DOHH2 (cell line): ENCODE results near the gene UXS1.

ENCODE experiments used
- H3F3A ChIP-seq: fragments of 200-600 bp; sonication (generic), shearing (Covaris generic); 2 replicates; pipeline ENCODE4 v1.6.0; 2016; ENCODE audit warnings: antibody characterized with exemption, mild to moderate bottlenecking; ENCODE audit not compliant: control insufficient read depth, insufficient read depth
- H3K27ac ChIP-seq: fragments of 200-600 bp; sonication (generic); 2 replicates; pipeline ENCODE4 v1.5.1; 2014; ENCODE audit warnings: low read depth, mild to moderate bottlenecking, low read length, moderate library complexity
- H3K27me3 ChIP-seq: fragments of 200-600 bp; sonication (generic); 2 replicates; pipeline ENCODE4 v1.6.1; 2014; ENCODE audit warnings: mild to moderate bottlenecking, low read length, mixed read lengths; ENCODE audit not compliant: control insufficient read depth
- H3K36me3 ChIP-seq: fragments of 200-600 bp; sonication (generic); 2 replicates; pipeline ENCODE4 v1.6.1; 2014; ENCODE audit warnings: mild to moderate bottlenecking, low read length, moderate library complexity, mixed read lengths; ENCODE audit not compliant: control insufficient read depth
- H3K4me1 ChIP-seq: fragments of 200-600 bp; sonication (generic); 2 replicates; pipeline ENCODE4 v1.6.1; 2014; ENCODE audit warnings: mild to moderate bottlenecking, low read length, mixed read lengths; ENCODE audit not compliant: control insufficient read depth
- H3K4me2 ChIP-seq: fragments of 200-600 bp; sonication (generic); 2 replicates; pipeline ENCODE4 v1.6.0; 2014; ENCODE audit warnings: mild to moderate bottlenecking, low read length, moderate library complexity
- H3K4me3 ChIP-seq: fragments of 200-600 bp; sonication (generic); 2 replicates; pipeline ENCODE4 v1.5.1; 2014; ENCODE audit warnings: mild to moderate bottlenecking, low read length, mixed read lengths
- H3K79me2 ChIP-seq: fragments of 200-600 bp; sonication (generic); 2 replicates; pipeline ENCODE4 v1.6.1; 2014; ENCODE audit warnings: mild to moderate bottlenecking, low read length, mixed read lengths; ENCODE audit not compliant: control insufficient read depth
- H3K9me2 ChIP-seq: fragments of 200-600 bp; sonication (generic); replicated peaks from 2 replicates; pipeline ENCODE4 v1.6.1; 2014; ENCODE audit warnings: mild to moderate bottlenecking, low read length, mixed read lengths; ENCODE audit not compliant: control insufficient read depth
- H3K9me3 ChIP-seq: fragments of 200-600 bp; sonication (generic); 2 replicates; pipeline ENCODE4 v1.6.1; 2014; ENCODE audit warnings: antibody characterized with exemption, low read length, mixed read lengths; ENCODE audit not compliant: control insufficient read depth, insufficient read depth
- H4K20me1 ChIP-seq: fragments of 200-600 bp; sonication (generic); 2 replicates; pipeline ENCODE4 v1.6.0; 2014; ENCODE audit warnings: low read depth, mild to moderate bottlenecking, antibody characterized with exemption, low read length, moderate library complexity; ENCODE audit not compliant: control insufficient read depth, insufficient read depth
- EZH2phosphoT487 ChIP-seq: fragments of 200-600 bp; sonication (generic); IDR thresholded peaks from 2 replicates; pipeline ENCODE4 v1.6.1; 2017; ENCODE audit warnings: borderline replicate concordance, mild to moderate bottlenecking, antibody characterized with exemption, low read length, moderate library complexity, mixed read lengths
- TF ChIP-seq, protein P1 (sequence below): fragments of 200-600 bp; sonication (generic); IDR thresholded peaks from one replicate; pipeline ENCODE4 v1.5.1; 2014; ENCODE audit warnings: antibody characterized with exemption, mild to moderate bottlenecking, low read depth, low read length; ENCODE audit not compliant: poor library complexity, severe bottlenecking

Gene UXS1

DNA sequence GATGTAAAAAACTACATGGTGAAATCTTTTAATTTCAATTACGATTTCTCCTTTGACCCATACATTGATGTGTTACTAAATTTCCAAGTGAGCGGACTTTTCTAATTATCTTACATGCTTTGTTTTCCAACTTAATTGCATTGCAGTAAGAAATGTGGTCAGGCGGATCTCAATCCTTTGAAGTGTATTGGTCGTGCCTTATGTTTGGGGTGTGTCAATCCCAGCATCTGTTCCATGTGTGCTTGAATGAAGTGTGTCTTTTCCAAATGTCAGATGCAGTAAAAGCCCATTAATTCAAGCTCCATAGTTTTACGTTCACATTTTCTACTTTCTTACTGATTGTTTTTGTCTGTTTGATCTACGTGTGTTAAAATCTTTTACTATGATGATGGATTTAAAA, 113.1 kb downstream of the UXS1 start:
- no peaks in the 10 kb centered on the region for H3K36me3 ChIP-seq
- H3K9me2 ChIP-seq, result no peaks in the 10 kb centered on the region
- no peak overlapping the region for H3K4me3 ChIP-seq
- no peaks in the 10 kb centered on the region for H3K79me2 ChIP-seq
- H3K4me1 ChIP-seq, result no peaks in the 10 kb centered on the region
- no peak overlapping the region for H3K4me2 ChIP-seq
- TF ChIP-seq, protein P1, sequence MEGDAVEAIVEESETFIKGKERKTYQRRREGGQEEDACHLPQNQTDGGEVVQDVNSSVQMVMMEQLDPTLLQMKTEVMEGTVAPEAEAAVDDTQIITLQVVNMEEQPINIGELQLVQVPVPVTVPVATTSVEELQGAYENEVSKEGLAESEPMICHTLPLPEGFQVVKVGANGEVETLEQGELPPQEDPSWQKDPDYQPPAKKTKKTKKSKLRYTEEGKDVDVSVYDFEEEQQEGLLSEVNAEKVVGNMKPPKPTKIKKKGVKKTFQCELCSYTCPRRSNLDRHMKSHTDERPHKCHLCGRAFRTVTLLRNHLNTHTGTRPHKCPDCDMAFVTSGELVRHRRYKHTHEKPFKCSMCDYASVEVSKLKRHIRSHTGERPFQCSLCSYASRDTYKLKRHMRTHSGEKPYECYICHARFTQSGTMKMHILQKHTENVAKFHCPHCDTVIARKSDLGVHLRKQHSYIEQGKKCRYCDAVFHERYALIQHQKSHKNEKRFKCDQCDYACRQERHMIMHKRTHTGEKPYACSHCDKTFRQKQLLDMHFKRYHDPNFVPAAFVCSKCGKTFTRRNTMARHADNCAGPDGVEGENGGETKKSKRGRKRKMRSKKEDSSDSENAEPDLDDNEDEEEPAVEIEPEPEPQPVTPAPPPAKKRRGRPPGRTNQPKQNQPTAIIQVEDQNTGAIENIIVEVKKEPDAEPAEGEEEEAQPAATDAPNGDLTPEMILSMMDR, result no peak
- TF ChIP-seq EZH2phosphoT487, result no peak
- H3F3A ChIP-seq, result no peaks in the 10 kb centered on the region
- no peaks in the 10 kb centered on the region for H3K9me3 ChIP-seq
- no peaks in the 10 kb centered on the region for H4K20me1 ChIP-seq
- H3K27ac ChIP-seq, result no peak overlapping the region
- H3K27me3 ChIP-seq, result no peaks in the 10 kb centered on the region

DNA sequence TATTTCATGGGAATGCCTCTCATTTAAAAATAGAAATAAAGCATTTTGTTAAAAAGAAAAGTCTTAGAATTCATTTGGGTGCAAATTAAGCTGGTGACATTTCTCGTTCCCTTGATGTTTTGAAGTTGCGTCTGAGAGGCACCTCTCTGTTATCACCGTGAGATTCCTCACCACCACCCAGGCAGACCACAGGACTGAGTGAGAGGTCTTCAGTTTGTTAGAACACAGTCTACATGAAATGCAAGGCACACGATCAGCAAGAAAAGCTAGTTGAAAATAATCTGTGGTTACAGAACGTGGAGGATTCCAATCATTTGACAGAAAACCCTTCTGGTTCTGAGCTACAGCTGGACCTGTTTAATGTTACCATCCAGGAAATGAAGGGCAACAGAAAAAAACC, 116.0 kb downstream of the UXS1 start:
- TF ChIP-seq, protein P1, result no peak
- TF ChIP-seq EZH2phosphoT487, result no peak

DNA sequence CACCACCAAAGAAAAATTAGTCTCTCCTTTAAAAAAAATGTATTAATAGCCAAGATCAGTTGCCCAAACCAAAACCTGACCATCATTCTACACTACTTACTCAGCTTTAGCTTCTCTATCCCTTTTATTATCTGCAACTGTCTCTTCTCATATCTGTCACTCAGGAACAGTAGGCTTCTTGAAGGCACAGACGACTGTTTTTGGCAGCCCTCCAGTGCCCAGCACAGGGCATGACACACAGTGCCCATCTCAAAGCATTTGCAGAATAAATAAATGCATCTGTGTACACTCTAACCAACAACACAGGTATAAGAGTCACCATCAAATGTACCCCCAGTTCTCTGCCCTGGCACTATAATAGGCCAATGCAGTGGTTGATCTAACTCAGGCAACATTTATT, 117.2 kb downstream of the UXS1 start:
- H3K27me3 ChIP-seq, result no peaks in the 10 kb centered on the region
- H3K79me2 ChIP-seq, result no peaks in the 10 kb centered on the region
- H3K4me2 ChIP-seq, result no peak overlapping the region
- no peaks in the 10 kb centered on the region for H3K36me3 ChIP-seq
- no peaks in the 10 kb centered on the region for H3K9me3 ChIP-seq
- no peaks in the 10 kb centered on the region for H4K20me1 ChIP-seq
- no peaks in the 10 kb centered on the region for H3K4me1 ChIP-seq
- no peaks in the 10 kb centered on the region for H3F3A ChIP-seq
- H3K9me2 ChIP-seq, result no peaks in the 10 kb centered on the region
- no peak overlapping the region for H3K27ac ChIP-seq
- H3K4me3 ChIP-seq, result no peak overlapping the region
- TF ChIP-seq, protein P1, result no peak
- no peak for TF ChIP-seq EZH2phosphoT487

More for the DNA sequence above, 116.0 kb downstream of the UXS1 start:
- Histone ChIP-seq H3K4me2 (no peak overlapping the region), H3K9me3 (no peaks in the 10 kb centered on the region), H3K79me2 (no peaks in the 10 kb centered on the region), H3K4me1 (no peaks in the 10 kb centered on the region), H3K9me2 (no peaks in the 10 kb centered on the region), H3F3A (no peaks in the 10 kb centered on the region), H3K4me3 (no peak overlapping the region), H3K36me3 (no peaks in the 10 kb centered on the region), H3K27ac (no peak overlapping the region), H4K20me1 (no peaks in the 10 kb centered on the region), H3K27me3 (no peaks in the 10 kb centered on the region)

DNA sequence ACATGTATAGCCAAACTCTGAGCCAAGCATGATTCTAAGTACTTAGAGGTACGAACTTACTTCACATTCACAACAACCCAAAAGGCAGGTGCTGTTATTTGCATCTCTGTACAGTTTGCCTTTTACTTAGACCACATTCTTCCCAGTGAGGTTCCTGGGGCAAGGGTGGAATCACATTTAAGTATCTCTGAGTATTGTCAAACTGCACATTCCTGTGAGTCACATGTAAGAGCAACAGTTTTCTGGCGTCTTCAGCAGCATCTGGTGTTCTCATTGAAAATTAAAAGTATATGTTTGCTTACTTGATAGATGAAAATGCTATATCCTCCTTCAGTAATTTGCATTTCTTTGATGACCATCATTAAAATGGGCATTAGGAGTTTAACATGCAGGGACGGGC, 119.1 kb downstream of the UXS1 start:
- Histone ChIP-seq H3K9me3 (no peaks in the 10 kb centered on the region), H3K36me3 (no peaks in the 10 kb centered on the region), H3K9me2 (no peaks in the 10 kb centered on the region), H3F3A (no peaks in the 10 kb centered on the region), H3K79me2 (no peaks in the 10 kb centered on the region), H3K27ac (no peak overlapping the region), H3K4me2 (no peak overlapping the region), H3K4me3 (no peak overlapping the region), H3K27me3 (no peaks in the 10 kb centered on the region), H4K20me1 (no peaks in the 10 kb centered on the region), H3K4me1 (no peaks in the 10 kb centered on the region)
- no peak for TF ChIP-seq EZH2phosphoT487
- TF ChIP-seq, protein P1, result no peak
